Stimulated activated CD8-positive, alpha-beta memory T cell treated with anti-CD3 and anti-CD28 coated beads, Interleukin-2, amount 100 ng/mL, for 48 hours (primary cell): Measurements from ENCODE around the gene BACE2.
A peak's percentile ranks its signal among the peaks of the same experiment; 100 is the strongest.

ENCODE experiments used
- DNase-seq, 2 donors: peaks; one replicate each; pipeline ENCODE4 v3.0.0-alpha.2; 2020; ENCODE audit warnings: low read depth in 2 of 2

The BACE2 gene

GRCh38 chr21:41167348-41168342, at the start of gene BACE2:
Gene BACE2 (plus strand): TSS chr21:41168160. CDS start chr21:41168264, 104 bp downstream.
- DNase-seq = peak; percentile 28 to 35

- DNase-seq = no peak
These were observed 48.1 kb upstream of the BACE2 start for GRCh38 chr21:41119901-41120300.

- no peak for DNase-seq
These were observed 47.0 kb upstream of the BACE2 start for GRCh38 chr21:41120997-41121396.

GRCh38 chr21:41121785-41122415, 46.1 kb upstream of the BACE2 start:
- peak; percentile 43 to 60 for DNase-seq

GRCh38 chr21:41124641-41125201, 43.2 kb upstream of the BACE2 start:
- DNase-seq = no peak

GRCh38 chr21:41128981-41129380, 39.0 kb upstream of the BACE2 start:
- no peak for DNase-seq

- no peak for DNase-seq
These were observed 37.1 kb upstream of the BACE2 start for GRCh38 chr21:41130883-41131282.

- DNase-seq = no peak
These were observed 34.0 kb upstream of the BACE2 start for GRCh38 chr21:41133874-41134522.

- DNase-seq = no peak
These were observed 32.2 kb upstream of the BACE2 start for GRCh38 chr21:41135746-41136145.

GRCh38 chr21:41136286-41136685, 31.7 kb upstream of the BACE2 start:
- DNase-seq = no peak

GRCh38 chr21:41137401-41137800, 30.6 kb upstream of the BACE2 start:
- no peak for DNase-seq

- DNase-seq = no peak
These were observed 30.1 kb upstream of the BACE2 start for GRCh38 chr21:41137889-41138288.

GRCh38 chr21:41138711-41139110, 29.2 kb upstream of the BACE2 start:
- no peak for DNase-seq

- DNase-seq = no peak
These were observed 28.7 kb upstream of the BACE2 start for GRCh38 chr21:41139275-41139674.

GRCh38 chr21:41139951-41140350, 28.0 kb upstream of the BACE2 start:
- no peak for DNase-seq

GRCh38 chr21:41141031-41141457, 26.9 kb upstream of the BACE2 start:
- no peak for DNase-seq

- DNase-seq = no peak
These were observed 25.7 kb upstream of the BACE2 start for GRCh38 chr21:41142051-41142795.

GRCh38 chr21:41143596-41144325, 24.2 kb upstream of the BACE2 start:
- DNase-seq = no peak

- DNase-seq = no peak
These were observed 20.6 kb upstream of the BACE2 start for GRCh38 chr21:41147096-41147978.

GRCh38 chr21:41147979-41148355, 20.0 kb upstream of the BACE2 start:
- no peak for DNase-seq
